AG09309 (cell line): ENCODE data around the gene SMOC2.

Experiments used
- DNase-seq: peaks from one replicate; pipeline ENCODE4 v3.0.0-alpha.2; 2010; ENCODE audit warnings: low read depth
- H3K4me3 ChIP-seq: 2 replicates; pipeline ENCODE4 v1.5.1; 2011; ENCODE audit warnings: mild to moderate bottlenecking, low read depth, low read length, moderate library complexity; ENCODE audit not compliant: control insufficient read depth
- CTCF ChIP-seq: IDR thresholded peaks from 2 replicates; pipeline ENCODE4 v1.5.1; 2011; ENCODE audit warnings: mild to moderate bottlenecking, low read depth, low read length, inconsistent platforms; ENCODE audit not compliant: insufficient read depth, control insufficient read depth; ENCODE audit errors: missing control alignments

SMOC2 gene

GRCh38 chr6:168542301-168542700 lies 101.3 kb downstream of the SMOC2 start:
- TF ChIP-seq CTCF, result no peak
- no peak overlapping the region for H3K4me3 ChIP-seq
- no peak for DNase-seq

GRCh38 chr6:168545428-168545827 lies 104.4 kb downstream of the SMOC2 start:
- TF ChIP-seq CTCF, result no peak
- H3K4me3 ChIP-seq, result no peak overlapping the region
- DNase-seq, result no peak

DNA sequence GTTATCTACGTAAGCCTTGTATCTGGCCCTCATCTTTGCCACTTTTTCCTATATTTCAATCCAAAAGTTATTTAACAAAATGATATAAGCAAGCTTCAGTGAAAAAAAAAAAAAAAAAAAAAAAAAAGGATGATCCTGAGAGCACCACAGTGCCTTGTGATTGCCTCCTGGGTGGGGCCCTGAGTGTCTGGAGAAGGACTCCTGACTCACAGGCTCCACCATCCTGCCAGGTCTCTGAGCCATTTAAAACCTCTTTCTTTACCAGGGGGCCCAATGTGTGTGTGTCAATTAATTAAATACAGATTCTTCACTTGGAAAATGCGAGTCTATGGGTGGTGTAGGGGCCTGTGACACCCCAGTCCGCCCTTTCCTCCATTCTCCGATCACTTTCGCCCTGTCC lies 105.2 kb downstream of the SMOC2 start:
- no peak overlapping the region for H3K4me3 ChIP-seq
- no peak for DNase-seq
- no peak for TF ChIP-seq CTCF

DNA sequence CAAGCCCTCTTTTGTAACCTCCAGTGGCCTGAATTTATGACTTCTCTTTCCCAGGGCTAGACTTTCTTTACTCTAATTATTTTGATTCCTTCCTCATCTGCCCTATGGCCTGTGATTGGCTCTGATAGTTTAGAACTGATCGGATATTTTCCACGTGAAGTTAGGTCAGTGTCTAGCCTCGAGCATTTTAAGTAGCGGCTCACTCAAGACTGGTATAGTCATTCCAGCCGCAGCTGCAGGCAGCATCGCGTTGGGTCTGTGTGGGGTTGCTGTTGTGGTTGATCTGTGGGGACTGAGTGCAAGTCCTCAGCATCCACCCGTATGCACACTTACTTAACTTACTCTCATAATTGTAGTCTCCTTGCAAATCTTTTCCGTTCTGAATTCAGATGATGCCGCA lies 105.7 kb downstream of the SMOC2 start:
- no peak for TF ChIP-seq CTCF
- no peak for DNase-seq
- H3K4me3 ChIP-seq, result no peak overlapping the region

GRCh38 chr6:168550326-168550725 lies 109.3 kb downstream of the SMOC2 start:
- TF ChIP-seq CTCF, result no peak
- DNase-seq, result no peak
- H3K4me3 ChIP-seq, result no peak overlapping the region

GRCh38 chr6:168554472-168554871 lies 113.5 kb downstream of the SMOC2 start:
- no peak for TF ChIP-seq CTCF
- no peak overlapping the region for H3K4me3 ChIP-seq
- no peak for DNase-seq

DNA sequence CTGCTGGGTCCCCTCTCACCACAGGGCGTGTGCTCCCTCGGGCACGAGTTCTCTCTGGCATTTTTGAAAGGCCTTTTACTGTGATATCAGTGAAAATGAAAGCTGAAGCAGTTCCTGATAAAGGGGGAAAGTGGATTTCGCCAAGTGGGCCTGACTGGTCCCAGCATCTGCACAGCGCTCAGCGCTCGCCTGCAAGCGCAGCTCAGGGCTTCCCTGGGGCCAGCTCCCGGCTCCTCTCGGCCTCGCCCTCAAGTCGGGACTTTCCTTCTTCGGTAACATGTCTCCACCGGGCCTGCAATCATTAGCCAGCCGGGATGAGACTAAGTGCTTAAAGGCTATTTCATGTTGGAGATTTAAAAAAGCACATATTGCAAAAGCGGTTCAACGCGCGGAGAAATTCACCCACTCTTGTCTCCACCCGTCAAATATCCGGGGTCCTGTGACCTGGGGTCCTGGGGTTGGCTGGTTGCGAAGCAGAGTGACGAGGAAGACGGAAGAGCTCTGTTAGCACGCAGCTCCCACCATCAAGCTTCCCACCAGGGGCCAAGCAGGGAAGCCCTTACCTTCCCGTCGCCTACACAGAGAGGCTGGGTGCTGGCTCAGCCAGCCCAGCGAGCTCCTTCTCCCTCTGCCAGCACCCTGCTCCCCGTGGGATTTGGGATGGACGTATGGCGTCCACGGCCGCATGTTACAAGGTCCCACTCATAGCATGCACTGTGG lies 114.1 kb downstream of the SMOC2 start:
- TF ChIP-seq CTCF, result no peak
- no peak for DNase-seq
- no peak overlapping the region for H3K4me3 ChIP-seq
